ENCODE measurements around the gene PIGP. TPM values are rescaled to one million over a fixed set of nuclear protein-coding genes. Genes with fewer than 3 reads are reported as not detected.

The PIGP gene
- total and polyA plus RNA-seq, 2 of the 13 experiments (the other 11 are each of a cell fraction or from before 2014, with no cell fraction given) = 14.8 to 33.4 TPM

DNA sequence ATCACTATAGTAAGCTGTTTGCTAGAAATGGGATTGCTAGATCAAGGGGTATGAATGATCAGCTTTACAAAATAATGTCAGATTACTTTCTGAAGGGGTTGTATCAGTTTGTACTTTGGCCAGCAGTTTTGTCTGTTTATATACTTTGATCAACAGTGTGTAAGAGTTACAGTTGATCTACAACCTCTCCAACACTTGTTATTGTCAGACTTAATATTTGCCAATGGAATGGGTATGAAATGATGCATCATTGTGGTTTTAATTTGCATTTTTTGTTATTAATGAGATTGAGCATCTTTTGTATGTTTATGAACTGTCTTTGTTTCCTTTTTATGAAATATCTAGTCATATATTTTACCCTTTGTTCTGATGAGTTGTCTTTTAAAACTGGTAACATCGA, 4.5 kb upstream of the PIGP start (continued):
- TF ChIP-seq ZNF530 (CRISPR knock-in tag; IDR thresholded peaks at IDR 0.05; ENCODE audit: low read depth) (no peak), PRDM10 (CRISPR knock-in tag; IDR thresholded peaks at IDR 0.05; ENCODE audit: low read depth) (no peak), RCOR2 (CRISPR knock-in tag; IDR thresholded peaks at IDR 0.05) (no peak), HNRNPL (IDR thresholded peaks at IDR 0.05; ENCODE audit: low read depth, low read length) (no peak), ZNF644 (CRISPR knock-in tag; IDR thresholded peaks at IDR 0.05; ENCODE audit: low read depth) (no peak), JUND (CRISPR knock-in tag; IDR thresholded peaks at IDR 0.05) (no peak), ZNF619 (CRISPR knock-in tag; IDR thresholded peaks at IDR 0.05) (no peak), ZNF883 (CRISPR knock-in tag; IDR thresholded peaks at IDR 0.05; ENCODE audit: not compliant biosample characterization) (no peak), ZNF629 (CRISPR knock-in tag; conservative IDR thresholded peaks at IDR 0.05) (peak; percentile 73), MTA1 (CRISPR knock-in tag; IDR thresholded peaks at IDR 0.05; ENCODE audit: borderline replicate concordance) (no peak), ZNF740 (CRISPR knock-in tag; IDR thresholded peaks at IDR 0.05) (no peak), PHF21A (CRISPR knock-in tag; IDR thresholded peaks at IDR 0.05) (no peak), MEF2D (CRISPR knock-in tag; IDR thresholded peaks at IDR 0.05) (no peak), ZSCAN25 (CRISPR knock-in tag; IDR thresholded peaks at IDR 0.05) (no peak), ZMYM2 (CRISPR knock-in tag; IDR thresholded peaks at IDR 0.05) (no peak)
- TF ChIP-seq, protein P1, sequence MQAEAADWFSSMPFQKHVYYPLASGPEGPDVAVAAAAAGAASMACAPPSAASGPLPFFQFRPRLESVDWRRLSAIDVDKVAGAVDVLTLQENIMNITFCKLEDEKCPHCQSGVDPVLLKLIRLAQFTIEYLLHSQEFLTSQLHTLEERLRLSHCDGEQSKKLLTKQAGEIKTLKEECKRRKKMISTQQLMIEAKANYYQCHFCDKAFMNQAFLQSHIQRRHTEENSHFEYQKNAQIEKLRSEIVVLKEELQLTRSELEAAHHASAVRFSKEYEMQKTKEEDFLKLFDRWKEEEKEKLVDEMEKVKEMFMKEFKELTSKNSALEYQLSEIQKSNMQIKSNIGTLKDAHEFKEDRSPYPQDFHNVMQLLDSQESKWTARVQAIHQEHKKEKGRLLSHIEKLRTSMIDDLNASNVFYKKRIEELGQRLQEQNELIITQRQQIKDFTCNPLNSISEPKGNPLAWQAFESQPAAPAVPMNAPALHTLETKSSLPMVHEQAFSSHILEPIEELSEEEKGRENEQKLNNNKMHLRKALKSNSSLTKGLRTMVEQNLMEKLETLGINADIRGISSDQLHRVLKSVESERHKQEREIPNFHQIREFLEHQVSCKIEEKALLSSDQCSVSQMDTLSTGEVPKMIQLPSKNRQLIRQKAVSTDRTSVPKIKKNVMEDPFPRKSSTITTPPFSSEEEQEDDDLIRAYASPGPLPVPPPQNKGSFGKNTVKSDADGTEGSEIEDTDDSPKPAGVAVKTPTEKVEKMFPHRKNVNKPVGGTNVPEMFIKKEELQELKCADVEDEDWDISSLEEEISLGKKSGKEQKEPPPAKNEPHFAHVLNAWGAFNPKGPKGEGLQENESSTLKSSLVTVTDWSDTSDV (CRISPR knock-in tag; IDR thresholded peaks at IDR 0.05) = no peak
- TF ChIP-seq, protein P2, sequence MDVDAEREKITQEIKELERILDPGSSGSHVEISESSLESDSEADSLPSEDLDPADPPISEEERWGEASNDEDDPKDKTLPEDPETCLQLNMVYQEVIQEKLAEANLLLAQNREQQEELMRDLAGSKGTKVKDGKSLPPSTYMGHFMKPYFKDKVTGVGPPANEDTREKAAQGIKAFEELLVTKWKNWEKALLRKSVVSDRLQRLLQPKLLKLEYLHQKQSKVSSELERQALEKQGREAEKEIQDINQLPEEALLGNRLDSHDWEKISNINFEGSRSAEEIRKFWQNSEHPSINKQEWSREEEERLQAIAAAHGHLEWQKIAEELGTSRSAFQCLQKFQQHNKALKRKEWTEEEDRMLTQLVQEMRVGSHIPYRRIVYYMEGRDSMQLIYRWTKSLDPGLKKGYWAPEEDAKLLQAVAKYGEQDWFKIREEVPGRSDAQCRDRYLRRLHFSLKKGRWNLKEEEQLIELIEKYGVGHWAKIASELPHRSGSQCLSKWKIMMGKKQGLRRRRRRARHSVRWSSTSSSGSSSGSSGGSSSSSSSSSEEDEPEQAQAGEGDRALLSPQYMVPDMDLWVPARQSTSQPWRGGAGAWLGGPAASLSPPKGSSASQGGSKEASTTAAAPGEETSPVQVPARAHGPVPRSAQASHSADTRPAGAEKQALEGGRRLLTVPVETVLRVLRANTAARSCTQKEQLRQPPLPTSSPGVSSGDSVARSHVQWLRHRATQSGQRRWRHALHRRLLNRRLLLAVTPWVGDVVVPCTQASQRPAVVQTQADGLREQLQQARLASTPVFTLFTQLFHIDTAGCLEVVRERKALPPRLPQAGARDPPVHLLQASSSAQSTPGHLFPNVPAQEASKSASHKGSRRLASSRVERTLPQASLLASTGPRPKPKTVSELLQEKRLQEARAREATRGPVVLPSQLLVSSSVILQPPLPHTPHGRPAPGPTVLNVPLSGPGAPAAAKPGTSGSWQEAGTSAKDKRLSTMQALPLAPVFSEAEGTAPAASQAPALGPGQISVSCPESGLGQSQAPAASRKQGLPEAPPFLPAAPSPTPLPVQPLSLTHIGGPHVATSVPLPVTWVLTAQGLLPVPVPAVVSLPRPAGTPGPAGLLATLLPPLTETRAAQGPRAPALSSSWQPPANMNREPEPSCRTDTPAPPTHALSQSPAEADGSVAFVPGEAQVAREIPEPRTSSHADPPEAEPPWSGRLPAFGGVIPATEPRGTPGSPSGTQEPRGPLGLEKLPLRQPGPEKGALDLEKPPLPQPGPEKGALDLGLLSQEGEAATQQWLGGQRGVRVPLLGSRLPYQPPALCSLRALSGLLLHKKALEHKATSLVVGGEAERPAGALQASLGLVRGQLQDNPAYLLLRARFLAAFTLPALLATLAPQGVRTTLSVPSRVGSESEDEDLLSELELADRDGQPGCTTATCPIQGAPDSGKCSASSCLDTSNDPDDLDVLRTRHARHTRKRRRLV (CRISPR knock-in tag; IDR thresholded peaks at IDR 0.05) = no peak
